Endothelial cell of umbilical vein (primary cell): Measurements from ENCODE around the gene IP6K1. TPM values are rescaled to one million over a fixed set of nuclear protein-coding genes. Genes with fewer than 3 reads are reported as not detected.
A peak's percentile ranks its signal among the peaks of the same experiment; 100 is the strongest.

ENCODE experiments used
- BruUV-seq: library from RNA; stranded (reverse); fragments of 400-500 nt; replicated peaks from 2 replicates; lab custom pipeline; 2021; lab: Mats Ljungman, UMichigan
- CTCF ChIA-PET: fragments of 300-600, 350-600 bp; sonication (Branson Sonifier 250); formaldehyde crosslinking; loops from one replicate; lab custom pipeline; 2021; ENCODE audit warnings: antibody characterized with exemption, inconsistent platforms; lab: Charles Lee
- POLR2A ChIA-PET: fragments of 300-600, 350-600 bp; sonication (Branson Sonifier 250); formaldehyde crosslinking; loops from one replicate; lab custom pipeline; 2021; ENCODE audit warnings: antibody characterized with exemption, inconsistent platforms; lab: Charles Lee
- DNase-seq: peaks from one replicate; pipeline ENCODE4 v3.0.0-alpha.2; 2011; ENCODE audit warnings: low read depth, low spot score
- FAIRE-seq: peaks from 2 replicates; lab custom pipeline; 2011; peaks lifted over from hg19 to GRCh38; lab: Jason Lieb, UNC
- H2AFZ ChIP-seq: 2 replicates; pipeline ENCODE4 v1.6.0; 2012; ENCODE audit warnings: low read depth, low read length, control low read depth, inconsistent platforms
- H3K27ac ChIP-seq: 2 replicates; pipeline ENCODE4 v1.5.1; 2011; ENCODE audit warnings: low read depth, mild to moderate bottlenecking, control low read depth, low read length, moderate library complexity; ENCODE audit not compliant: insufficient read depth
- H3K27me3 ChIP-seq, 2 experiments: 2 replicates each; pipeline versions ENCODE4 v1.6.0 to v1.6.1; 2011; ENCODE audit warnings: low read length in 2 of 2, mixed read lengths in 1 of 2; ENCODE audit not compliant: control insufficient read depth in 2 of 2, insufficient read depth in 2 of 2
- H3K36me3 ChIP-seq, 2 experiments: 2 replicates in 1 of 2; 3 replicates in 1 of 2; pipeline ENCODE4 v1.5.1; 2011; ENCODE audit warnings: low read length in 2 of 2, mild to moderate bottlenecking in 1 of 2, moderate library complexity in 1 of 2; ENCODE audit not compliant: control insufficient read depth in 2 of 2, insufficient read depth in 2 of 2; ENCODE audit errors: extremely low read depth in 1 of 2
- H3K4me1 ChIP-seq: 3 replicates; pipeline ENCODE4 v1.5.1; 2011; ENCODE audit warnings: mild to moderate bottlenecking, low read length; ENCODE audit not compliant: control insufficient read depth, insufficient read depth; ENCODE audit errors: extremely low read depth
- H3K4me2 ChIP-seq: 2 replicates; pipeline ENCODE4 v1.6.1; 2011; ENCODE audit warnings: low read length, control low read depth, mixed read lengths; ENCODE audit not compliant: insufficient read depth
- H3K4me3 ChIP-seq, 3 experiments: fragments of 200-600 bp in 1 of 3; sonication (generic), shearing (Covaris generic) in 1 of 3; replicated peaks in 1 of 3; 2 replicates each; pipeline ENCODE4 v1.5.1; 2011 to 2016; ENCODE audit warnings: control low read depth in 3 of 3, low read length in 3 of 3, mild to moderate bottlenecking in 2 of 3, inconsistent platforms in 1 of 3, low read depth in 1 of 3, moderate library complexity in 1 of 3; ENCODE audit not compliant: insufficient read depth in 1 of 3
- H3K79me2 ChIP-seq: 2 replicates; pipeline ENCODE4 v1.6.0; 2012; ENCODE audit warnings: low read length, inconsistent platforms; ENCODE audit not compliant: control insufficient read depth, insufficient read depth
- H3K9ac ChIP-seq: replicated peaks from 2 replicates; pipeline ENCODE3; 2011; ENCODE audit warnings: low read length, control low read depth; ENCODE audit not compliant: insufficient read depth; ENCODE audit errors: extremely low read depth
- H3K9me1 ChIP-seq: replicated peaks from 3 replicates; pipeline ENCODE4 v1.6.0; 2011; ENCODE audit warnings: mild to moderate bottlenecking, low read length; ENCODE audit not compliant: control insufficient read depth, insufficient read depth; ENCODE audit errors: extremely low read depth
- H3K9me3 ChIP-seq: replicated peaks from 2 replicates; pipeline ENCODE4 v1.5.1; 2012; ENCODE audit warnings: low read length, inconsistent platforms; ENCODE audit not compliant: control insufficient read depth, insufficient read depth
- H4K20me1 ChIP-seq: replicated peaks from 2 replicates; pipeline ENCODE3; 2011; ENCODE audit warnings: mild to moderate bottlenecking, low read length; ENCODE audit not compliant: control insufficient read depth, insufficient read depth; ENCODE audit errors: extremely low read depth
- EZH2 ChIP-seq: IDR thresholded peaks from 2 replicates; pipeline ENCODE4 v1.6.1; 2012; ENCODE audit warnings: borderline replicate concordance, low read depth, mild to moderate bottlenecking, moderate library complexity, low read length, inconsistent platforms; ENCODE audit not compliant: severe bottlenecking
- FOS ChIP-seq: IDR thresholded peaks from 2 replicates; pipeline ENCODE4 v1.6.1; 2011; ENCODE audit warnings: mild to moderate bottlenecking, low read length, moderate library complexity, borderline replicate concordance; ENCODE audit not compliant: insufficient read depth
- GATA2 ChIP-seq: IDR thresholded peaks from 2 replicates; pipeline ENCODE4 v1.7.0; 2011; ENCODE audit warnings: low read depth, mild to moderate bottlenecking, moderate library complexity, mixed read lengths, low read length; ENCODE audit not compliant: insufficient read length, insufficient read depth
- JUN ChIP-seq: IDR thresholded peaks from 2 replicates; pipeline ENCODE4 v1.6.1; 2011; ENCODE audit warnings: borderline replicate concordance, low read depth; ENCODE audit not compliant: insufficient read length, insufficient read depth
- MYC ChIP-seq: IDR thresholded peaks from one replicate; pipeline ENCODE4 v1.6.1; 2011; ENCODE audit warnings: mild to moderate bottlenecking, low read depth, low read length
- POLR2A ChIP-seq: IDR thresholded peaks from 2 replicates; pipeline ENCODE4 v1.6.1; 2012; ENCODE audit warnings: low read depth, mild to moderate bottlenecking, control low read depth, low read length
- POLR2AphosphoS5 ChIP-seq: IDR thresholded peaks from 2 replicates; pipeline ENCODE4 v1.6.1; 2012; ENCODE audit warnings: low read depth, mild to moderate bottlenecking, control low read depth, low read length, moderate library complexity; ENCODE audit not compliant: insufficient read depth
- dilution Hi-C: fragments of 300-500 bp; cut with MboI; formaldehyde crosslinking; loops from one replicate; pipeline ENCODE4 v1.15.0; 2019; ENCODE audit warnings: low sequenced_read_pairs; ENCODE audit not compliant: extremely low pct_ligation_motif_present
- intact Hi-C: fragments of 100-400 bp; cut with micrococcal nuclease; formaldehyde crosslinking; loops from one replicate; pipeline ENCODE4 v1.10.0; 2022
- polyA plus RNA-seq, 4 experiments: library from polyadenylated mRNA; depleted of rRNA in 3 of 4; stranded (reverse) in 3 of 4; unstranded in 1 of 4; fragments of >200 nt; gene quantifications; 2 replicates each; pipeline versions ENCODE4 v1.2.1 to v1.2.3, GENCODE V29; 2011 to 2012; ENCODE audit warnings: missing spikeins in 1 of 4
- total RNA-seq: library from RNA; stranded (reverse); gene quantifications from 2 replicates; pipeline ENCODE4 v1.2.3, GENCODE V29; 2021
- TF ChIP-seq, protein P1 (sequence below), 2 donors: IDR thresholded peaks; 1 replicate in 1 of 2; 2 replicates in 1 of 2; pipeline ENCODE4 v1.5.1; 2011; ENCODE audit warnings: low read length in 2 of 2, mild to moderate bottlenecking in 2 of 2, moderate library complexity in 2 of 2, control low read depth in 1 of 2, inconsistent platforms in 1 of 2, low read depth in 1 of 2; ENCODE audit not compliant: insufficient read depth in 1 of 2; ENCODE audit errors: extremely low read depth in 1 of 2
- TF ChIP-seq, protein P2 (sequence below): IDR thresholded peaks from 2 replicates; pipeline ENCODE4 v1.6.1; 2011; ENCODE audit not compliant: insufficient read depth, insufficient read length

Gene IP6K1
- total and polyA plus RNA-seq, 2 donors (not counting 3 experiments of a cell fraction or from before 2014, with no cell fraction given), result 42.7 to 60.8 TPM

DNA sequence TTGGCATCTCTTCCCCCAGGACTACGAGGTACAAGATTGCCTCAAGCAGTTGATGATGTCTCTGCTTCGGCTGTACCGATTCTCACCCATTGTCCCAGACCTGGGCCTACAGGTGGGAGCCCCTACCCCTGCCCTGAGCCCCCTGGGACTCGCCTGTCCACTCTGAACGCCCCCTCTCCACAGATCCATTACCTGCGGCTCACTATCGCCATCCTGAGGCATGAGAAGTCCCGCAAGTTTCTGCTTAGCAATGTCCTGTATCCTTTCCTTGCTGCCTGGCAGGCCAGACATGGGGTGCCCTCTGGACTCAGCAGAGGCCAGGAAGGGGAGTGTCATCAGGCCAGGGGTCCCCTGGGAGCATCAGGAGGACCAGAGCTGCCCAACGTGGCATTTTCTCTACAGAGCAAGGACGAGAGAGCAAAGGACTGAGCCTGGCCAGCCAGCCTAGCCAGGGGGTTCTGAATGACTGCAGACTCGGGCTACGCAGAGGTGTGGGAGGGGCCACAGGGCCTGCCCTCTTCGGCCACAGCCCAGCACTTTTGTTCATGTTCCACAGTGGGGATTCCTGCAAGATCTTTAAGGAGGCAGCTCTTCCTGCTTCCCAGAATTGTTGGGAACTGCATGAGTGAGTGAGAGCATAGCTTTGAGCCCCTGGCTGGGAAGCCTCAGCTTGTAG is 85.8 kb downstream of the IP6K1 start:
- no peak overlapping the region for H3K4me3 ChIP-seq
- no peaks in the 10 kb centered on the region for H3K79me2 ChIP-seq
- FAIRE-seq (no peak), DNase-seq (no peak)
- no peak overlapping the region for H3K9ac ChIP-seq
- dilution Hi-C loops (no loop called here), intact Hi-C loops (loop anchor here (5.0 kb wide), 1 partner anchor 102 kb away; the partner anchor contains the start of gene INKA1)
- no peak overlapping the region for H3K27ac ChIP-seq
- no peaks in the 10 kb centered on the region for H3K9me1 ChIP-seq
- ChIA-PET POLR2A (no interaction called here), CTCF (interaction anchor here (0.5 to 3.8 kb wide), 21 partner anchors 8 to 390 kb away, joined by 3 to 27 read pairs (median 3); partner anchors contain the start of genes AMIGO3, MON1A and RBM6)
- no peak overlapping the region for H3K4me2 ChIP-seq
- BruUV-seq, result no TSS peak
- no peak overlapping the region for H2AFZ ChIP-seq
- peaks cover 5% of the 10 kb centered on the region for H3K4me1 ChIP-seq
- no peaks in the 10 kb centered on the region for H3K9me3 ChIP-seq
- TF ChIP-seq, protein P1, sequence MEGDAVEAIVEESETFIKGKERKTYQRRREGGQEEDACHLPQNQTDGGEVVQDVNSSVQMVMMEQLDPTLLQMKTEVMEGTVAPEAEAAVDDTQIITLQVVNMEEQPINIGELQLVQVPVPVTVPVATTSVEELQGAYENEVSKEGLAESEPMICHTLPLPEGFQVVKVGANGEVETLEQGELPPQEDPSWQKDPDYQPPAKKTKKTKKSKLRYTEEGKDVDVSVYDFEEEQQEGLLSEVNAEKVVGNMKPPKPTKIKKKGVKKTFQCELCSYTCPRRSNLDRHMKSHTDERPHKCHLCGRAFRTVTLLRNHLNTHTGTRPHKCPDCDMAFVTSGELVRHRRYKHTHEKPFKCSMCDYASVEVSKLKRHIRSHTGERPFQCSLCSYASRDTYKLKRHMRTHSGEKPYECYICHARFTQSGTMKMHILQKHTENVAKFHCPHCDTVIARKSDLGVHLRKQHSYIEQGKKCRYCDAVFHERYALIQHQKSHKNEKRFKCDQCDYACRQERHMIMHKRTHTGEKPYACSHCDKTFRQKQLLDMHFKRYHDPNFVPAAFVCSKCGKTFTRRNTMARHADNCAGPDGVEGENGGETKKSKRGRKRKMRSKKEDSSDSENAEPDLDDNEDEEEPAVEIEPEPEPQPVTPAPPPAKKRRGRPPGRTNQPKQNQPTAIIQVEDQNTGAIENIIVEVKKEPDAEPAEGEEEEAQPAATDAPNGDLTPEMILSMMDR (IDR thresholded peaks at IDR 0.05; ENCODE audit: extremely low read depth in 1 of 2, insufficient read depth in 1 of 2, low read depth in 1 of 2, low read length in 2 of 2), result peak in 1 of 2 donors; percentile 6
- TF ChIP-seq, protein P2, sequence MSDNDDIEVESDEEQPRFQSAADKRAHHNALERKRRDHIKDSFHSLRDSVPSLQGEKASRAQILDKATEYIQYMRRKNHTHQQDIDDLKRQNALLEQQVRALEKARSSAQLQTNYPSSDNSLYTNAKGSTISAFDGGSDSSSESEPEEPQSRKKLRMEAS, result no peak
- no peaks in the 10 kb centered on the region for H4K20me1 ChIP-seq
- peaks cover 0 to 34% of the 10 kb centered on the region in 2 experiments for H3K36me3 ChIP-seq
- H3K27me3 ChIP-seq, result no peaks in the 10 kb centered on the region

DNA sequence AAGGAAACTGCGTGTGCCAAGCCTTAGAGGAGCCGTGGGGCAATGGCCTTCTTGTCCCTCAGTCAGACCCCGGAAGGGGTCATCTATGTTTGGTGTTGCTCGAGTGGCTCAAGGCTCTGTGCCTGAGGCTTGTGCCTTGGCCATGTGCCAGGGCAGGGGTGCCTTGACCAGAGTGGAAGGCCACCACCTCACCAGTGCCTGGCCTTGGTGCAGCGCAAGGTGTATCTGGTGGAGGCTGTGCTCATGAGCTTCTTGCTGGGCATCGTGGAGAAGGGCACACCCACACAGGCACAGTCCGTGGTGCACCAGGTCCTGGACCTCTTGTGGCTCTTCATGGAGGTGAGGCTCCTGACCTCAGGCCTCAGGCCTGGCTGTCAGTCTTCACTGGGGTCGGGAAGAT is 86.3 kb downstream of the IP6K1 start:
- Histone ChIP-seq H3K4me3 (no peak overlapping the region), H3K4me1 (peaks cover 5% of the 10 kb centered on the region), H3K9ac (no peak overlapping the region), H3K4me2 (no peak overlapping the region), H2AFZ (no peak overlapping the region), H3K9me3 (no peaks in the 10 kb centered on the region), H3K79me2 (no peaks in the 10 kb centered on the region), H4K20me1 (no peaks in the 10 kb centered on the region), H3K36me3 (peaks cover 0 to 33% of the 10 kb centered on the region in 2 experiments), H3K27me3 (no peaks in the 10 kb centered on the region), H3K27ac (no peak overlapping the region), H3K9me1 (no peaks in the 10 kb centered on the region)
- dilution Hi-C loops (no loop called here), intact Hi-C loops (loop anchor here (5.0 kb wide), 1 partner anchor 102 kb away; the partner anchor contains the start of gene INKA1)
- no peak for FAIRE-seq
- BruUV-seq, result no TSS peak
- POLR2A ChIA-PET, result no interaction called here
- TF ChIP-seq JUN, result no peak
- no peak for TF ChIP-seq GATA2
- TF ChIP-seq, protein P1 (IDR thresholded peaks at IDR 0.05; ENCODE audit: extremely low read depth in 1 of 2, insufficient read depth in 1 of 2, low read depth in 1 of 2, low read length in 2 of 2), result no peak
- TF ChIP-seq FOS, result no peak
- TF ChIP-seq EZH2, result no peak
- no peak for TF ChIP-seq POLR2A
- no peak for TF ChIP-seq MYC
- TF ChIP-seq, protein P2, result no peak
- TF ChIP-seq POLR2AphosphoS5, result no peak
- CTCF ChIA-PET, result interaction anchor here (1.5 kb wide), 1 partner anchor 48 kb away, joined by 4 read pairs; no protein-coding TSS in a partner anchor
- no peak for DNase-seq
